GM21526 (cell line): Measurements from ENCODE around the gene REPIN1.

Experiments used
- ATAC-seq: cut with Tn5 transposase; IDR thresholded peaks from one replicate; pipeline ENCODE4 v1.9.1; 2021; ENCODE audit warnings: moderate library complexity; ENCODE audit not compliant: unreplicated experiment, low FRiP score

Gene REPIN1

DNA sequence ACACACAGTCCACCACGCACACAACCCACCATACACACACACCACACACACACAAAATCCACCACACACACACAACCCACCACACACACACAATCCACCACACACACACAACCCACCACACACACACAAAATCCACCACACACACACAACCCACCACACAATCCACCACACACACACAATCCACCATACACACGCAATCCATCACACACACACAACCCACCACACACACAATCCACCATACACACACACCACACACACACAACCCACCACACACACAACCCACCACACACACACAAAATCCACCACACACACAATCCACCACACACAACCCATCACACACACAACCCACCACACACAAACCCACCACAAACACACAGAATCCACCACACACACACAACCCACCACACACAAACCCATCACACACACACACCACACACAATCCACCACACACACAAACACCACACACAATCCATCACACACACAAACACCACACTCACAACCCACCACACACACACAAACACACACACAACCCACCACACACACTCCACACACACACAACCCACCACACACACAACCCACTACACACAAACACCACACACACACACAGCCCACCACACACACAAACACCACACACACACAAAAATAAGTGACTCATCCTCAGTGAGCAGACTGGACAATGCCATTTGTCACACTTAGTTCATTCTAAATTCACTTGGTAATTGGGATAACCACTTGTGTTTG is 8.8 kb upstream of the REPIN1 start:
- no peak for ATAC-seq

DNA sequence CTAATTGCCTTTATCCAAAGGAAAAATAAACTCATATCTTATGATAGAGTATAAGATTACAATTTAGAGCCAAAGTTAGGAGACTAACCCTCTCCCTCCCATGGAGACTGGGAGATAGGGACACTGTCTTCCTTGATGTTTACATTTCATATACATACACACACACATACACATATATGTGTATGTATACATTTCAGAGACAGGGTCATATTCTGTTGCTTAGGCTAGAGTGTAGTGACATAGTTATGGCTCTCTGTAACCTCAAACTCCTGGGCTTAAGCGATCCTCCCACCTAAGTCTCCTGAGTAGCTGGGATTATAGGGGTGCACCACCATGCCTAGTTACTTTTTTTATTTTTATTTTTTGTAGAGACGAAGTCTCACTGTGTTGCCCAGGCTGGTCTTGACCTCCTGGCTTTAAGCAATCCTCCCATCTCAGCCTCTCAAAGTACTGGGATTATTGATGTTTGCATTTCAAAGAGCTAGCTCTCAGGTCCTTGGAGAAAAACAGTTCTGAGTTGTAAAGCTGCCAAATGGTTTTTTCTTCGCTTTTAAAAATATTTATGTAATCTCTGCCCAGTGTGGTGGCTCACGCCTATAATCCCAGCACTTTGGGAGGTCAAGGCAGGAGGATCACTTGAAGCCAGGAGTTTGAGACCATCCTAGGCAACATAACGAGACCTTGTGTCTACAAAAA is 8.1 kb upstream of the REPIN1 start:
- ATAC-seq: no peak

DNA sequence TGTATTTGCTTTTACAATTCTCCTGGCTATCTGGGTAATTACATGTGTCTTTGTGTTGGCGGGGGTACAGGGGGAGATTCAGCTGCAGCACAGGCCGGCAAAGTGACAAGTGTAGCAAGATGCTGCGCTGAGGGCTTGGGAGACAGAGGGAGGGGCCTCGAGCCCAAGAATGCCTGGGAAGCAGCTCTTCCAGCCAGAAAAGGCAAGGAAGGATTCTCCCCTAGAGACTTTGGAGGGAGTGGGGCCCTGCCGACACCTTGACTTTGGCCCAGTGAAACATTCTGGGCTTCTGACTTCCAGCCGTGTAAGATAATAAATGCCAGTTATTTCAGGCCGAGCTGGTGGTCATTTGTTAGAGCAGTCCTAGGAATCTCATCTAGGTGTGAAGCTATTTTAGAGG is 7.2 kb upstream of the REPIN1 start:
- no peak for ATAC-seq

DNA sequence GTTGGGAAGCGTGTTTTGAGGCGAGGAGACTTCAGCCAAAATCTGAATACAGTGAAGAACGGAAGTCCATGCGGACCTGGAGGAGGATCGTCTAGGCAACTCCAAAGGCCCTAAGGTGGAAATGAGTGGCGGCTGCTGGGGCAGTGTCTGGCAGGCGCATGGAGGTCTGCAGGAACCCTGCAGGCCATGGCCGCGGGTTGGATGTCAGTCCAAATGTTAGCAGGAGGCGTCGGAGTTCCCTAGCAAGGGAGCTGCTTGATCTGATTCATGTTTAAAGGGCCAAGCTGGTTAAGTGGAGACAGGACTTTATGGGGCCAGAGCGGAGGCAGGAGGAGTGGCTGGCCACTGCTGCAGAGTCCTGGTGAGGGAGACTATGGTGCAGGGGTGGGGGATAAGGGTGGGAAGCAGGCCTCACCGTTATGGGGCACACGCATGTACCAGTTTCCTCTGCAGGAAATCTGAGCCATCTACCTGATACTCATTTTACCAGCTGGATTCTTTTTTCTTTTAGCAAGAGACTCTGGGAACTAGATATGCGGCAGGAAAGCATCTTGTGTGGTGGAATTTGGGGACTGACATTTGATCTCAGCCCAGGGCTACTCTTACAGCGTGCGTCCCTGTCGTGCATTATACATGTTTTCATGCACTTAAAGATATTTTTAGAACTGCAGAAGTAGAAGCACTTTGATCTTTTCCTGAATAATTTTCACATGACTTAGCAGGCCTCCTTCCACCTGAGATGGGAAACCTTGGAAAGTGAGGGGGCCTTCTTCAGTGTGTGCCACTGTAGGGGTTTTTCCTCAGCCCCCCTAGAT is 6.6 kb upstream of the REPIN1 start:
- ATAC-seq: no peak

DNA sequence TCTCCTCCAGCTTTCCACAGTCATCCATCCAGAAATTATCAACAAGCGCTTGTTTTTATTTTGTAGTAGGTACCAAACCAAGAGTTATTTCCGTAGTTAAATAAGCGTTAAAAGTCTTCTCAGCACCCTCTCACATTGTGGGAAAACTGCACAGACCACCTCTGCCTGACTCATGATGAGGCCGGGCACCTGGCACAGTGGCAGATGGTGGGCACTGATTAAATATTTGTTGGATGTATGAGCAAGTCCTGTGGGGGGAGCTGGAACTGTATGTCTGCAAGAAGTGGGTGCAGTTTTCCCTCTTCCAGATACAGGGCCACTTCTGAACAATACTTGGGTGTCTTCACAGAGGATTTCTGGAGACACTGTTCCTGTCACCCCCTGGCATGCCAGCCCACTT is 5.3 kb upstream of the REPIN1 start:
- ATAC-seq: no peak

DNA sequence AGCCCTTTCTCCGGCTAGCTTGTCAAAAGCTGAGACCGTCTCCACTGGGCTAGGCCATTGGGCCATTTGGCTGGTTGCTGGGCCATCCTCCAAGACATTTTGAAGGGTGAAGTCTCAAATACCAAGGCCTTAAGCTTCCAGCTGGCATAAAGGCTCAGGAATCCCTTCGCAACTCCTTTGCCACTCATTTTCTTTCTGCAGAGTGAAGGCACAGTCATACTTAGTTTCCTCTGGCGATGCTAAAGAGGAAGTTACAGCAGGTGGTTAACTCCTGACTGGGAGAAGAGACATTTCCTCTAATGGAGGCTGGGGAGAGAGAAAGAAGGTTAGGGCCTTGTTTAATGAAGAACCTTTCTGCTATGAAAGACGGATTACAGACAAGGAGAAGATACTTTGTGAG is 4.8 kb upstream of the REPIN1 start:
- no peak for ATAC-seq

DNA sequence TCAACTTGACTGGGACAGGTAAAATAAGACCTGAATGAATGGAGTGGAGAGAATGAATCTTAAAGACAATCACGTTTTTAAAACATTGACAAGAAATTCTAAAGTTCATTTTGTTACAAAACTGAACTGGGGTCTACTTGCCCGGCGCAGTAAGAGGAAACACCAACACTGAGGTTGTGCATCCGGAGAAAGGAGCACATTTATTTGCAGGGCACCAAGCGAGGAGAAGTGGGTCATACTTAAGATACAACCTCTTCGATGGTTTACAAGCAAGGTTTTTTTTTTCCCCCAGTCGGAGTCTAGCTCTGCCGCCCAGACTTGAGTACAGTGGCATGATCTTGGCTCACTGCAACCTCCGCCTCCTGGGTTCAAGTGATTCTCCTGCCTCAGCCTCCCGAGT is 3.4 kb upstream of the REPIN1 start:
- no peak for ATAC-seq

DNA sequence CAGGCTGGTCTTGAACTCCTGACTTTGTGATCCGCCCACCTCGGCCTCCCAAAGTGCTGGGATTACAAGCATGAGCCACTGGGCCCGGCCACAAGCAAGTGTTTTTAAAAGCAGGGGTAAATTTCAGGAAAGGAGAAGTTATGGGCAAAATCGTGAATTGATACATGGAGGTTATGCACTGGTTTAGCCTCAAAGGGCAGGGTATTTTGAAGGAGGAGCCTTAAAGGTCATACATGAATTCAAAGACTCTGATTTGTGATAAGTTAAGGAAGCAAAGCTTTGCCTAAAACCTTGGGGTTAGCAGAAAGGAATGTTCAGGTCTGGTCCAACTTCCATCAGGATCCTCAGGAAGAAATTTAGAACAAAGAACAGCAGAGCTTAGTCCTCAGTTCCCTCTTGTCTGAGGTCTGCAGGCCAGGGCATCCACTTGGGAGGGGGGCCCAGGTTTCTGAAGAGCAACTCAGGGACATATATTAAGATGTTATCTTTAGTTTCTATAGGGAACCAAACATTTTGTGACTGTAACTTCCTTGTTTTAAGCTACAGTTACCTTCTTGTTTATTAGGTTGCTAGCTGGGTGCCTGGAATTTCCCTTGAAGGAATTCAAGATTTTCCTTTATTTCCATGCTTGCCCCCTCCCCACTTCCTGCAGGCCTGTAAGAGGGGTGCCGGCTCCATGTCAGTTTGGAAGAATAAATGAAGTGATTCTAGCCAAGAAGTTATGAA is 2.8 kb upstream of the REPIN1 start:
- ATAC-seq: no peak

DNA sequence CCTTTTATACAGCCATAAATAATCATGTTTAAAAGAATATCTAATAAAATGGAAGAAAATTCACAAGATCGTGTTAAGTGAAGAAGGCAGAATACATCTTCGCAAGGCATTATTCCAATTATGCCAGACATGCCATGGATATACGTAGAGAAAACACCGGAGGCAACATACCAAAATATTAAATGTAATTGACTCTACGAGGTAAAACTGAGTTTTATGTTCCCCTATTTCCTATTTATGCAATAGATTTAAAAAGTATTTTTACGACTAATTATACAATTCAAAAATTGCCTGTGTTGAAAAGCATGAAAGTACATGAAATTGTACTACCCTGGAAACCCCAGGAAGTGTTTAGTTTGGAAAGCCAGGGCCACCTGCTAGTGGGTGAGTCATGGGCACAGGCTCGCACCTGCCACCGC is 936 bp upstream of the REPIN1 start:
- ATAC-seq: no peak

DNA sequence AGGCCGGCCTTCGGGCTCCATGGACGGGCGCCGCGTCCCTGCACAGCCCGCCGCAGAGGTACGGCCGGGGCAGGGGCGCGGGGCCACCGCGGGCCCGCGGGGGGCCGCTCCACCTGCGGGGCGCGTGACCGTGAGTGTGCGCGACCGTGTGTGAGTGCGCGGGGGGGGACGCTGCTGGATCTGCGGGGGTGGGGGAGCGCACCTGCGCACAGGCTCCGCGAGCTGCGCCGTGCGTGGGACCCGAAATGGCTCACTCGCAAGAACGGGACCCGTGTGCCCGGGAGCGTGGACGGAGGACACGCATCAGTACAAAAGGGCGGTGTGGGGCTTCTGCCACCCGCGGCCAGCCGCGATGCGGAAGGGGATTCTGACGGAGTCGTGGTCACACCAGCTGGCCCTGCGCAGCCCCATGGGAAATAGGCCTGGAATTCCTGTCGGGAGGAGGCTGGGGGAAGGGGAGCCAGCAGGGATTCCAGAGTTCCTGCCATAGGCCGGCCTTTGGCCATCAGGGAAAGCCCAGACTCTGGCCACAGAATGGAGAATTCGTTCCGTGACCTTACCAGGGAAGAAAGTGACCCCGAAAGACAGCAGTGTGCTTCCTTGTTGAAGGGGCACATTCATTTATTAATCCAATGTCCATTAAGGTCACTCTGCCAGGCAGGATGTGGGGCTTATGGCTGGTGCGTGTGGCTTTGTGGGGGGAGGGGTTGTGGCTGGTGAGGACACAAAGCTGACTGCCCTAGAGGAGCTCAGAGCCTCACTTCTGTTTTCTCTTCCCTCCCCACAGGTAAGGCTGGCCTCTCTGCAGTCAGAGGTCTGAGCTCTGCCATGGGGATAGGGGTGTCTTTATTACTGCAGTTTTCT is 494 bp downstream of the REPIN1 start:
- ATAC-seq: peak; percentile 38

DNA sequence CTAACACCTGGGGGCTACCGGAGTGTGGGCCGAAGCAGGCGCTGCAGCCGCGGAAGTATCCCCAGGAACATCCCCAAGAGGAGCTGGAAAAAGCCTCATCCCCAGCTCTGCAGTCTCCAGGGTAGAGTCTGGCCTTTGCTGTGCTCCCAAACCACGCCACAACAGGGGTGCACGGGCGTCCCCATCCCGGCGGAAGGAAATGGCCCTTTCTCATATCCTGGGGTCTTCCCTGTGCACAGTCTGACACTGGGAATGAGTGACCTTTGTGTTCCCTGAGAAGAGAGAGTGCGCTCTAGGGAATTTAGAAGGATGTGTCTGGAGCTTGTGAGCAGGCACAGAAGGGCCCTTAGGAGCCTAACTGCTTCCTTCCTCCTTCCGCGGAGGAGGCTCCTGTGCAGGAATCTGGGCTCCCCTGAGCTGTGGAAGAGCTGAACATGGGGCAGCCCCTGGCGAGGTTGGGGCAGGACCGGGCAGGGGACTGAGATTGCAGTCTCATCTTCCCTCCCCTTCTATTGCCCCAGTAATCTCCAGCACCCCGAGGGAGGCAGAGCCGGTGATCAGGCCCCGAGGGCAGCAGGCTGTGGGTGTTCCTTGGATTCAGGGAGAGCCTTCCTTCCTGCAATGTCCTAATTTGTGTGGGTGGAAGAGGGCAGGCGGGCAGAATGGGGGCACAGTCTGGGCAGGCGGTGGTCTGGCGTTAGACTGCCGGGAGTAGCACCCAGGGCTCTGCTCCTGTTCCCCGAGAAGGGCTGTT is 1.3 kb downstream of the REPIN1 start:
- ATAC-seq: no peak

DNA sequence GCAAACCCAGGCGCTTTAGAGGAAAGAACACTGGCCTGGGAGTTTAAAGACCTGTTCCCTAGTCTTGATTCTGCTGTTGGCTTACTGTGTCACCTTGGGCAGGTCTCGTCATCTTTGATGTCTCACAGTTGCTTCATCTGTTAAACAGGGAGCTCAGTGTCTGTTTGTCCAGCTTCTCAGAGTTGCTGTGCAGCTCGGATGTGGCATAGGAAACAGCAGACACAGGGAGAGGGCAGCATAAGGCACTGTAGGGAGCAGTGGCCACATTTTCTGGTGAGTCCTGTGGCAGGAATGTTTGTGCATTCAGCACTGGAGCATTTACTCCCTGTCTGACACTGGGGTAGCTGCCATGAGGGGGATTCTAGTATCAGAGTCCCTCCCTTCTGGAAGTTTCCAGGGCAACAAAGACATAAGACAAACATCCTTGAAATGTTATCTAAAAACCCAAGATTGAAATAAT is 2.0 kb downstream of the REPIN1 start:
- ATAC-seq: no peak

DNA sequence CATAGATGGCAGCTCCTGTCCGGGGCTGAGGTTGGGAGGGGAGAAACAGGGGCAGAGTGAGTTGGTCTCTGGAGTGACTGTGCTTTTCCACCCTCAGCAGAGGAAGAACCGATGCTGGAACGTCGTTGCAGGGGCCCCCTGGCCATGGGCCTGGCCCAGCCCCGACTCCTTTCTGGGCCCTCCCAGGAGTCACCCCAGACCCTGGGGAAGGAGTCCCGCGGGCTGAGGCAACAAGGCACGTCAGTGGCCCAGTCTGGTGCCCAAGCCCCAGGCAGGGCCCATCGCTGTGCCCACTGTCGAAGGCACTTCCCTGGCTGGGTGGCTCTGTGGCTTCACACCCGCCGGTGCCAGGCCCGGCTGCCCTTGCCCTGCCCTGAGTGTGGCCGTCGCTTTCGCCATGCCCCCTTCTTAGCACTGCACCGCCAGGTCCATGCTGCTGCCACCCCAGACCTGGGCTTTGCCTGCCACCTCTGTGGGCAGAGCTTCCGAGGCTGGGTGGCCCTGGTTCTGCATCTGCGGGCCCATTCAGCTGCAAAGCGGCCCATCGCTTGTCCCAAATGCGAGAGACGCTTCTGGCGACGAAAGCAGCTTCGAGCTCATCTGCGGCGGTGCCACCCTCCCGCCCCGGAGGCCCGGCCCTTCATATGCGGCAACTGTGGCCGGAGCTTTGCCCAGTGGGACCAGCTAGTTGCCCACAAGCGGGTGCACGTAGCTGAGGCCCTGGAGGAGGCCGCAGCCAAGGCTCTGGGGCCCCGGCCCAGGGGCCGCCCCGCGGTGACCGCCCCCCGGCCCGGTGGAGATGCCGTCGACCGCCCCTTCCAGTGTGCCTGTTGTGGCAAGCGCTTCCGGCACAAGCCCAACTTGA is 2.7 kb downstream of the REPIN1 start:
- ATAC-seq: no peak

DNA sequence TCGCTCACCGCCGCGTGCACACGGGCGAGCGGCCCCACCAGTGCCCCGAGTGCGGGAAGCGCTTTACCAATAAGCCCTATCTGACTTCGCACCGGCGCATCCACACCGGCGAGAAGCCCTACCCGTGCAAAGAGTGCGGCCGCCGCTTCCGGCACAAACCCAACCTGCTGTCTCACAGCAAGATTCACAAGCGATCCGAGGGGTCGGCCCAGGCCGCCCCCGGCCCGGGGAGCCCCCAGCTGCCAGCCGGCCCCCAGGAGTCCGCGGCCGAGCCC is 3.3 kb downstream of the REPIN1 start:
- no peak for ATAC-seq

DNA sequence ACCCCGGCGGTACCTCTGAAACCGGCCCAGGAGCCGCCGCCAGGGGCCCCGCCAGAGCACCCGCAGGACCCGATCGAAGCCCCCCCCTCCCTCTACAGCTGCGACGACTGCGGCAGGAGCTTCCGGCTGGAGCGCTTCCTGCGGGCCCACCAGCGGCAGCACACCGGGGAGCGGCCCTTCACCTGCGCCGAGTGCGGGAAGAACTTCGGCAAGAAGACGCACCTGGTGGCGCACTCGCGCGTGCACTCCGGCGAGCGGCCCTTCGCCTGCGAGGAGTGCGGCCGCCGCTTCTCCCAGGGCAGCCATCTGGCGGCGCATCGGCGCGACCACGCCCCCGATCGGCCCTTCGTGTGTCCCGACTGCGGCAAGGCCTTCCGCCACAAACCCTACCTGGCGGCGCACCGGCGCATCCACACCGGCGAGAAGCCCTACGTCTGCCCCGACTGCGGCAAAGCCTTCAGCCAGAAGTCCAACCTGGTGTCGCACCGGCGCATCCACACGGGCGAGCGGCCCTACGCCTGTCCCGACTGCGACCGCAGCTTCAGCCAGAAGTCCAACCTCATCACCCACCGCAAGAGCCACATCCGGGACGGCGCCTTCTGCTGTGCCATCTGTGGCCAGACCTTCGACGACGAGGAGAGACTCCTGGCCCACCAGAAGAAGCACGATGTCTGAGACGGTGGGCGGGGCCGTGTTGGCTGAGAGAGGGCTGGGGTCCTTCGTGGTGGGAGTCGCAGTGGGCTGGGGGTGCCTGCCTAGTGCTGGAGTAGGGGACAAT is 3.8 kb downstream of the REPIN1 start:
- ATAC-seq: no peak

DNA sequence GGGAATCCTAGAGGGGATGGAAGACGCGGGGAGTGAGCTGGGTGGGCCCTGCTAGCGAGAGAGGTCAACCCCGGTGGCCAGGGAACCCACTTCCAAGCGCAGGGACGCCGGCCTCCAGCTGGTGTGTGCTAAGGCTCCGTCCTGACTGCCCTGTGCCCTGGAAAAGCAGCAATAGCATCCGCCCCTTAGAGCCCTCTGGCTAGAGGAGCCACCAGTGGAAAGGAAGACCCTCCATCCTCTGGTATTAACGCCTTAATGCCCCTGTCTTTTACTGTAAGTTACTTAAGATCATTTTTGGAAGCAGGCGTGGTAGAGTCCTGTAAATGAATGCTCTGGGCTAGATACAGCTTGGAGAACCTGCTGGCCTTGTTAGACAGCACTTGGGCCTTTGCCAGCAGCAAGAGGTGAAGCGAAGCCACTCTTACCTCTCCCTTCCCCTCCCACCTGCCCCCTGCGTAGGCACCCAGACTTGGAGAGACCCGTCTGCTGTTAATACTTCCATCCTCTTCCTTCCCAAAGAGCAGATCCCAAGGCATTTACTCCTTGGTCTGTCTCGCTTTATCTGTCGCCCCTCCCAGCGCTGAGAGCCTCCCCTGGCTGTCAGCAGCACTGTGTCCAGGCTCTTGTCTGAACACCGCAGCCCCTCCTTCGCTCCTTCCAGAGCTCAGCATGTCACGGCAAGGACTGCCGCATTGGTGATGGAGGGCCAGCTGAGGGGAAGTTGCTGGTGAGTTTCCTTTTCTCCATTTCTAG is 4.6 kb downstream of the REPIN1 start:
- ATAC-seq: no peak

DNA sequence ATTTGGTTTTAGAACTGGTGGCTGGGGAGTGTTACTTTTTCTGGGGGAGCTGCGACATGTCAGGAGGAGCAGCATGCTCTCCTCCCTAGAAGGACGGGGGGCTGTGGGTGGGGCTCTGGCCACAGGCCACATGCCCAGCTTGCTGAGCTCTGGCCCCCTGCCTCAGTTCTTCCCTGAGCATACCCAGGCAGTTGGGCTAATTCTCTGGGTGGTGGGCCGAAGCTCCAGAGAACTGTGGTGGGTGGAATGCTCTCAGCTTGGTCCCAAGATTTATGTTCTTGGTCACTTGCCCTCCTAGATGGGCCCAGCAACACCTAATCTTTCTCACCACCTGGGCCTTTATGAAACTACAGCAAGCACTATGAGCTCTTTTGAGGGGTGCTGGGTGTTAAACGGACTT is 5.4 kb downstream of the REPIN1 start:
- ATAC-seq: no peak
